Left lung (tissue), 10 donors: ENCODE measurements around the gene CD82. TPM values are rescaled to one million over a fixed set of nuclear protein-coding genes. Genes with fewer than 3 reads are reported as not detected.

Experiments
- ATAC-seq: fragments of 200-7000 bp; cut with Tn5 transposase; one replicate; pipeline ENCODE4 v1.9.1; 2020; ENCODE audit warnings: moderate library complexity
- DNase-seq, 4 donors: peaks; one replicate each; pipeline ENCODE4 v3.0.0-alpha.2; 2013 to 2020
- H3K27ac ChIP-seq, 2 donors: fragments of 200-600 bp; sonication (generic) in 1 of 2; one replicate each; pipeline versions ENCODE4 v1.5.0 to v1.8.0; 2020 to 2021
- H3K27me3 ChIP-seq, 2 donors: fragments of 200-600 bp; sonication (generic) in 1 of 2; one replicate each; pipeline versions ENCODE4 v1.5.0 to v1.8.0; 2020 to 2021
- H3K36me3 ChIP-seq, 2 donors: fragments of 200-600 bp; sonication (generic) in 1 of 2; one replicate each; pipeline versions ENCODE4 v1.5.0 to v1.8.0; 2020 to 2021
- H3K4me1 ChIP-seq, 2 donors: fragments of 200-600 bp; one replicate each; pipeline ENCODE4 v1.8.0; 2021
- H3K4me3 ChIP-seq, 2 donors: fragments of 200-600 bp; sonication (generic) in 1 of 2; one replicate each; pipeline versions ENCODE4 v1.5.0 to v1.8.0; 2020 to 2021; ENCODE audit warnings: mild to moderate bottlenecking in 1 of 2
- H3K9me3 ChIP-seq, 2 donors: fragments of 200-600 bp; sonication (generic) in 1 of 2; one replicate each; pipeline versions ENCODE4 v1.5.0 to v1.8.0; 2020 to 2021
- intact Hi-C, 2 donors: fragments of 100-400 bp; cut with DNase I; formaldehyde crosslinking; loops; one replicate each; pipeline versions ENCODE4 v1.11.2 to v1.14.2; 2022
- polyA plus RNA-seq, 6 donors: library from polyadenylated mRNA; unstranded; fragments of 120-200 nt; gene quantifications; one replicate each; pipeline ENCODE4 v1.2.1, GENCODE V29; 2013; ENCODE audit not compliant: insufficient read length in 6 of 6
- total RNA-seq, 2 donors: library from RNA; stranded (reverse); fragmentation: NEBNext Ultra II Directional; extraction: Animal tissue kit (Norgen Biotek cat#: 25700); gene quantifications; one replicate each; pipeline ENCODE4 v1.2.1, GENCODE V29; 2021
- TF ChIP-seq, protein P1 (sequence below), 2 donors: fragments of 200-600 bp; sonication (generic) in 1 of 2; IDR thresholded peaks; one replicate each; pipeline versions ENCODE4 v1.5.0 to v1.8.0; 2021; ENCODE audit warnings: antibody characterized with exemption in 2 of 2
- donor health status: DM: no; HTN: yes; CAD: no.
- donor health status: DM: no; HTN: no; CAD: no.

CD82 gene
- total and polyA plus RNA-seq, 8 donors, result 33.7 to 244 (median 54.6) TPM

DNA sequence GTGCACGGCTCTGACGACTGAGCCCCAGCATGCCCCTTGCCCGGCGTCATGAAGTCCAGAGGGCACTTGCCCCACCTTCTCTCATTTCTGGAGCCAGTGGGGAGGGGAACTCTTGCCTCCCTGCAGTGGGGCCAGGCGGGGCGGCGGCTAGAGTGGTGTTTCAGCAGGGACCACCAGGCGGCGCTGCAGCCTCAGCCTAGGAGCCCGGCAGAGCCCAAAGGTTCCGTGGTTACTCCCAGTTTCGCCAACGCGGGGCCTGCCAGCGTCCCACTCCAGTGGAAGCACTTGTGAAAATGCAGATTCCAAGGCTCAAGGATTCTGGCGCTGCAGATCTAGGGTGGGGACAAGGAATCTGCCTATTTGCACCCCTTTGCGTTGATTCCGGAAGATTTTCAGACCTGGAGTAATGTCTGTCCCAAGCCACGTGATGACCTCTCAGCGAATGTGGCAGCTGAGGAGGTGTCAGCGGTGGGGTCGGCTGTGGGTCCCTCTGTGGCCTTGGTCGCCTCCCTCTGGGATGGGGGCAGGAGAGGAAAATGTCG lies 55.7 kb downstream of the CD82 start:
- Histone ChIP-seq H3K36me3 (peaks cover 0 to 42% of the 10 kb centered on the region in 2 donors), H3K9me3 (no peaks in the 10 kb centered on the region), H3K4me3 (no peak overlapping the region), H3K4me1 (peaks cover 0 to 43% of the 10 kb centered on the region in 2 donors), H3K27me3 (no peaks in the 10 kb centered on the region), H3K27ac (no peak overlapping the region)
- peak; percentile 85 for ATAC-seq
- peak; percentile 59 to 94 (median 70) for DNase-seq
- TF ChIP-seq, protein P1, sequence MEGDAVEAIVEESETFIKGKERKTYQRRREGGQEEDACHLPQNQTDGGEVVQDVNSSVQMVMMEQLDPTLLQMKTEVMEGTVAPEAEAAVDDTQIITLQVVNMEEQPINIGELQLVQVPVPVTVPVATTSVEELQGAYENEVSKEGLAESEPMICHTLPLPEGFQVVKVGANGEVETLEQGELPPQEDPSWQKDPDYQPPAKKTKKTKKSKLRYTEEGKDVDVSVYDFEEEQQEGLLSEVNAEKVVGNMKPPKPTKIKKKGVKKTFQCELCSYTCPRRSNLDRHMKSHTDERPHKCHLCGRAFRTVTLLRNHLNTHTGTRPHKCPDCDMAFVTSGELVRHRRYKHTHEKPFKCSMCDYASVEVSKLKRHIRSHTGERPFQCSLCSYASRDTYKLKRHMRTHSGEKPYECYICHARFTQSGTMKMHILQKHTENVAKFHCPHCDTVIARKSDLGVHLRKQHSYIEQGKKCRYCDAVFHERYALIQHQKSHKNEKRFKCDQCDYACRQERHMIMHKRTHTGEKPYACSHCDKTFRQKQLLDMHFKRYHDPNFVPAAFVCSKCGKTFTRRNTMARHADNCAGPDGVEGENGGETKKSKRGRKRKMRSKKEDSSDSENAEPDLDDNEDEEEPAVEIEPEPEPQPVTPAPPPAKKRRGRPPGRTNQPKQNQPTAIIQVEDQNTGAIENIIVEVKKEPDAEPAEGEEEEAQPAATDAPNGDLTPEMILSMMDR (IDR thresholded peaks at IDR 0.05), result peak; percentile 90 to 92
- intact Hi-C loops, result loop anchor here in 1 of 2 donors (5.0 to 10.0 kb wide), 2 partner anchors 104 to 291 kb away; partner anchors contain the start of gene TSPAN18

DNA sequence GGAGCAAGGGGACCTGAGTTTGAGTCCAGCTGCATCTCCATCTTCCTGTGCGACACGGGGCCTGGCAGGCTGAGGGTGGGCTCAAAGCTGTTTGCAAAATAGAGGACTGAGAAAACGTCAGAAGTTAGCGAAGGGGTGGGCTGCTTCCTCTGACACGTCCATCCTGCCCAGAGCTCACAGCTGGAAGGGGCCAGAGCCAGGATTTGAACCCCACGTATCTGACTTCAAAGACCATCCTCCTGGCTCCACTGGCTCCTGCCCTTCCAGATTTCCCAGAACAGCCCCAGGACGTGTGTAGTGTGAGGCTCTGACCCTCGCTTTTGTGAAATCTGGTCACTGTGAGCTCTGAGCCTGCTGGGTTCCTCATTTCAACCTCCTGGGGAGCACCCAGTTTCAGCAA lies 56.3 kb downstream of the CD82 start:
- ATAC-seq (no peak), DNase-seq (peak in 1 of 4 donors; percentile 34)
- intact Hi-C loops, result loop anchor here in 1 of 2 donors (5.0 to 10.0 kb wide), 2 partner anchors 103 to 291 kb away; partner anchors contain the start of gene TSPAN18
- TF ChIP-seq, protein P1 (IDR thresholded peaks at IDR 0.05), result no peak
- H3K9me3 ChIP-seq, result no peaks in the 10 kb centered on the region
- H3K27ac ChIP-seq, result peak overlapping the region in 1 of 2 donors; percentile 28
- H3K36me3 ChIP-seq, result peaks cover 0 to 37% of the 10 kb centered on the region in 2 donors
- no peaks in the 10 kb centered on the region for H3K27me3 ChIP-seq
- peaks cover 0 to 44% of the 10 kb centered on the region in 2 donors for H3K4me1 ChIP-seq
- H3K4me3 ChIP-seq, result no peak overlapping the region

DNA sequence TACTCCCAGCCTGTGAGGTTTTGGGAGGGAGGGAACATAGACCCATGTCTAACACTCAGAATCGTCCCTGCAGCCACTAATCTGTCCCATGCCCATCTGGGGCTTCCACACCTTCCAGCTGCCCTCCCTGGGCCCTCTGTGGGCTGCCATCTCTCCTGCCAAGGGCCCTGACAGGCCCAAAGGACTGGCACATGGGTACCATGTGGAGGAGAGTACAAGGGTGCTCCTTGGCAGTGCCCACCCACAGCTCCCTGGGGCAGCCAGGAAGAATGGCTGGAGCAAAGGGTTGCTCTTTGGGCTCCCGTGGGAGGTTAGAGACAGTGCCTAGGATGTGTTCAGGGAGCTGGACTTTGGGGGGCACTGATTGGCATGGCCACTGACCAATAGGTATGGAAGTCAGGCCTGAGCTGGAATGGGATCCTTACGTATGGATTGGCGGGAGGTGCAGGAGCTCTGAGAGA lies 56.8 kb downstream of the CD82 start:
- Histone ChIP-seq H3K9me3 (no peaks in the 10 kb centered on the region), H3K27ac (peak overlapping the region in 1 of 2 donors; percentile 28), H3K4me1 (peaks cover 0 to 48% of the 10 kb centered on the region in 2 donors), H3K4me3 (no peak overlapping the region), H3K27me3 (no peaks in the 10 kb centered on the region), H3K36me3 (peaks cover 0 to 33% of the 10 kb centered on the region in 2 donors)
- TF ChIP-seq, protein P1 (IDR thresholded peaks at IDR 0.05), result no peak
- ATAC-seq, result no peak
- intact Hi-C loops, result loop anchor here in 1 of 2 donors (5.0 to 10.0 kb wide), 2 partner anchors 103 to 290 kb away; partner anchors contain the start of gene TSPAN18
- peak in 2 of 4 donors; percentile 27 to 49 for DNase-seq

DNA sequence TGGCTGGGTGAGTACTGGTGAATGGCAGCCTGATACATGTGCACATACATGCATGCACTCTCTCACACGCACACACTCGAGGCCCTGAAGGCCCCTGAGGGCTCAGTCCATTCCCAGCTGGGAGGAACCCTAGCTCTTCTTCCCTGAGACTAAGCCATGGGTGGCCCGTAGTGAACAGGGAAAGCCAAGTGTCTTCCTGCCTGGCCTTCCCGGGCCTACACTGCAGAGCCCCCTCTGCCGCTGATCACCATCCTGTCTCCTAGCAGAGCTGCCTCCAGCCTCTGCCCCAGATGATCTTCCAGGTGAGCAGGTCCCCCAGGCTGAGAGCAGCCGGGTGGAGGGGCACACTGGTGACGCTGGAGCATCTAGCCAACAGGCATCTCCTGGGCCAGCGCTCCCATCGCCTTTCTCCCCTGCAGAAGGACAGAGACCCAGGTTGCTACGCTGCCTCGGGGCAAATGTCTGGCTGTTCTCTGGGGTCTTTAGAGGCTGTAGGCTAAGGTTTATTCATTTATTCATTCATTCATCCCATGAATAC lies 57.3 kb downstream of the CD82 start:
- TF ChIP-seq, protein P1 (IDR thresholded peaks at IDR 0.05), result no peak
- H3K27me3 ChIP-seq, result no peaks in the 10 kb centered on the region
- H3K27ac ChIP-seq, result peak overlapping the region in 1 of 2 donors; percentile 33
- peaks cover 0 to 27% of the 10 kb centered on the region in 2 donors for H3K36me3 ChIP-seq
- H3K4me1 ChIP-seq, result peaks cover 0 to 54% of the 10 kb centered on the region in 2 donors
- intact Hi-C loops, result loop anchor here in 1 of 2 donors (5.0 to 10.0 kb wide), 2 partner anchors 102 to 290 kb away; partner anchors contain the start of gene TSPAN18
- no peaks in the 10 kb centered on the region for H3K9me3 ChIP-seq
- ATAC-seq, result no peak
- DNase-seq, result peak in 2 of 4 donors; percentile 24 to 55
- no peak overlapping the region for H3K4me3 ChIP-seq

DNA sequence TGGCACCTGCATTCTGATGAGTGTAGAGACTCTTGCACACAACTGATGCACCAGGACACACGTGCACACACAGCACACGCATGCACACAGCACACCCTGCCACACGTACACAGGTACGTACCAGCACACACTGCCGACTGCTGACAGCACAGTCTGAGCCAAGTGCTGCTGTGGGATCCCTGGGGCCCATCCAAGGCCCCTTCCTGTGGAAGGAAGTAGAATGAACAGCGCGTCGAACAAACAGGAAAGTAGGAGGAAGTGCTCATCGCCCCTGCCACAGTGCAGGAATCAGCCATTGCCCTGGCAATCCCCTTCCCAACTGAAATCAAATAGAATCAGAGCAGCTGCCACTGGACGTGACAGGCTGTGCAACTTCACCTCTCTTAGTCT lies 57.9 kb downstream of the CD82 start:
- intact Hi-C loops, result loop anchor here in 1 of 2 donors (5.0 to 10.0 kb wide), 2 partner anchors 101 to 289 kb away; partner anchors contain the start of gene TSPAN18
- ATAC-seq (no peak), DNase-seq (peak in 3 of 4 donors; percentile 32 to 67 (median 35))
- H3K36me3 ChIP-seq, result peaks cover 0 to 22% of the 10 kb centered on the region in 2 donors
- no peaks in the 10 kb centered on the region for H3K27me3 ChIP-seq
- peak overlapping the region in 1 of 2 donors; percentile 47 for H3K27ac ChIP-seq
- no peaks in the 10 kb centered on the region for H3K9me3 ChIP-seq
- TF ChIP-seq, protein P1 (IDR thresholded peaks at IDR 0.05), result no peak
- peaks cover 4 to 59% of the 10 kb centered on the region in 2 donors for H3K4me1 ChIP-seq
- no peak overlapping the region for H3K4me3 ChIP-seq
